TTC549 (cell line): Measurements from ENCODE around the gene MYL3.
"Not testable (repeated sequence)": the region's sequence is repeated elsewhere in the genome, so short reads cannot be mapped to it uniquely, and the experiment has no call there.

Experiments used
- FAIRE-seq: peaks from 2 replicates; lab custom pipeline; 2012; peaks lifted over from hg19 to GRCh38; lab: Jason Lieb, UNC

Gene MYL3

GRCh38 chr3:46824211-46824970 is 38.9 kb downstream of the MYL3 start:
- FAIRE-seq, result no peak

GRCh38 chr3:46823314-46823713 is 39.9 kb downstream of the MYL3 start:
- not testable (repeated sequence) for FAIRE-seq

- FAIRE-seq, result no peak
Observed at GRCh38 chr3:46821553-46821952, 41.7 kb downstream of the MYL3 start.

- peak; percentile 53 for FAIRE-seq
Observed at GRCh38 chr3:46820852-46821251, 42.4 kb downstream of the MYL3 start.

- no peak for FAIRE-seq
Observed at GRCh38 chr3:46812237-46812791, 50.9 kb downstream of the MYL3 start.

- FAIRE-seq, result no peak
Observed at GRCh38 chr3:46811615-46812236, 51.5 kb downstream of the MYL3 start.

- FAIRE-seq, result not testable (repeated sequence)
Observed at GRCh38 chr3:46808766-46809165, 54.5 kb downstream of the MYL3 start.
